Stimulated activated naive CD8-positive, alpha-beta T cell treated with anti-CD3 and anti-CD28 coated beads, Interleukin-15, amount 100 ng/mL, for 72 hours (primary cell): ENCODE data around the gene CPED1.
"Not testable (repeated sequence)": the region's sequence is repeated elsewhere in the genome, so short reads cannot be mapped to it uniquely, and the experiment has no call there.

ENCODE experiments used
- ATAC-seq: fragments of 150-1000 bp; cut with Tn5 transposase; 2 replicates; pipeline ENCODE4 v1.10.0; 2021; ENCODE audit warnings: mild to moderate bottlenecking, moderate library complexity
- DNase-seq, 2 donors: peaks; one replicate each; pipeline ENCODE4 v3.0.0; 2021 to 2022
- H3K27ac Mint-ChIP-seq, 2 donors: one replicate each; pipeline ENCODE4 v1.8.0; 2022; ENCODE audit warnings: mild to moderate bottlenecking in 2 of 2, mixed read lengths in 2 of 2, moderate library complexity in 2 of 2
- H3K27me3 Mint-ChIP-seq: one replicate; pipeline ENCODE4 v1.8.0; 2022; ENCODE audit warnings: mixed read lengths
- H3K4me1 Mint-ChIP-seq: one replicate; pipeline ENCODE4 v1.8.0; 2022; ENCODE audit warnings: mild to moderate bottlenecking, mixed read lengths
- H3K4me3 Mint-ChIP-seq, 2 donors: one replicate each; pipeline ENCODE4 v1.8.0; 2022; ENCODE audit warnings: mild to moderate bottlenecking in 2 of 2, mixed read lengths in 2 of 2, moderate library complexity in 1 of 2
- H3K9me3 Mint-ChIP-seq, 2 donors: one replicate each; pipeline ENCODE4 v1.8.0; 2022; ENCODE audit warnings: mixed read lengths in 2 of 2

CPED1 gene

DNA sequence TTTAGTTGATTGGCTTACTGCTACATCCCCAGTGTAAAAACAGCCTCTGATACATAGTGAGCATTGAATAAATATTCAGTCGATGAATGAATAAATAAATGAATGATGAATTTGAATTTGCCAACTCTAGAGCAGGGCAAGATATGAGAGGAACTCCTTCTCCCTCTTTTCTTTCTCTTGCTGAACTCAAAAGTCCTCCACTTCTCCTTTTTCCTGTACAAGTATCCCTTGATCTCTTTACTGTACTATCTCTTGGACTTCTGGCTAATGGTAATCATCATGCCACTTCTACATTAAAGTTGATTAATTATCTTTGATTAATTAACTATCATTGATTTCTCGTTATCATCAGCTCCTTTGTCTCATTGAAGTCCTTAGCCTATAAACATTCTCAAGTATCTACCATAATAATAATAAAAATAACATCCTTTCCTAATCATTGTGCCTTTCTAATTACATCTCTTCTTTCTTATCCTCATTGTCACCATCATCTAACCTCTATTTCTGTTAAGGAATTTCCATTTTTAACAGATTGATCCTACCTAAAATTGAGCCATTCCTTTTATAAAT, 10.6 kb downstream of the CPED1 start:
- Mint-ChIP-seq H3K27ac (no peak overlapping the region), H3K4me3 (no peak overlapping the region), H3K4me1 (peaks cover 25% of the 10 kb centered on the region), H3K9me3 (no peaks in the 10 kb centered on the region), H3K27me3 (peaks cover 15% of the 10 kb centered on the region)
- ATAC-seq (no peak), DNase-seq (no peak)

DNA sequence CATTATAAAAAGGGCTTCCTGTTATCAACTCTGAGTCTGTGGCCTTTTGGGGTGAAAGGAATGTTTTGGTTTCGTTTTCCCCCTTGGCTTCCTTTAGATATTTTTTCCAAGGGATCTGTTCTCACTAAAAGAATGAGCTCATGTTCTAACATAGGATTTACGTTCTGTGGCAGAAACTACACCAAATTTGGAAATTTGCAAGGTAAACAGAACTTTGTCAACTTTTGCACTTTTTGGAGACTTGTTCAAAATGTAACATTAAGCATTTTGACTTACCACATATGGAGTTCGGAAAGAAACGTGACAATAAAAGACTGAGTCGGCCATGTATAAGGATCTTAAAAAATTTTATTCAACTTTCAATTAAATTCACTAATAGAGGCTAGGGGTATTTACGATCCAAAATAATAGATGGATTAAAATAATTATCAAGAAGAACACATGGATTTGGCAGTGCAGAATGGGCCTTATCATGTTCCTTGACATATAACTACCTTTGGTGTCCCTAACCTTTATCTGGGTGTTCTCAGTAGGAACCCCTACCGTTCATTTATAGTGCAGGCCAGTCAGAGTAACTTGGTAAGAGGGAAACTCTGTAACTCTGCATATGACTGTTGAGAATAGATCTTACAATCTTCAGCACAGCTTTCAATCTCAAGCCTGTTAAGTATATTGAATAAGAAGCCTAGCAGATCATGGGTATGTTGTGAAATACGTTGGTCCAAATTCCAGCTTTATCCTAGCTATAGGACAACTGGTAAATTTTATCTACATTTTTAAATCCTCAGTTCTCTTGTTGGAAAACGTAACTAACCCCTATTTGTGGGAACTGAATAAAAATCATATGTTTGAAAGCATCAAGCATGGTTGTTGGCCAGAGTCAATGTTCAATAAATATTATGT, 11.8 kb downstream of the CPED1 start:
- Mint-ChIP-seq H3K9me3 (no peaks in the 10 kb centered on the region), H3K4me3 (no peak overlapping the region), H3K4me1 (peaks cover 22% of the 10 kb centered on the region), H3K27me3 (peaks cover 22% of the 10 kb centered on the region), H3K27ac (no peak overlapping the region)
- ATAC-seq: no peak
- DNase-seq: no peak

- ATAC-seq: no peak
These were observed 12.9 kb downstream of the CPED1 start for GRCh38 chr7:121001234-121001906.

GRCh38 chr7:121002048-121002756, 13.7 kb downstream of the CPED1 start:
- Mint-ChIP-seq H3K4me3 (no peak overlapping the region), H3K9me3 (no peaks in the 10 kb centered on the region)
- DNase-seq: no peak

More at GRCh38 chr7:121001234-121001906, 12.9 kb downstream of the CPED1 start:
- Mint-ChIP-seq H3K4me3 (no peak overlapping the region), H3K27me3 (peaks cover 32% of the 10 kb centered on the region), H3K4me1 (peaks cover 13% of the 10 kb centered on the region), H3K27ac (no peak overlapping the region), H3K9me3 (no peaks in the 10 kb centered on the region)
- no peak for DNase-seq

GRCh38 chr7:121002757-121003200, 14.3 kb downstream of the CPED1 start:
- no peak overlapping the region for H3K27ac Mint-ChIP-seq
- ATAC-seq (no peak), DNase-seq (no peak)
- peaks cover 5% of the 10 kb centered on the region for H3K4me1 Mint-ChIP-seq
- H3K9me3 Mint-ChIP-seq: no peaks in the 10 kb centered on the region
- no peak overlapping the region for H3K4me3 Mint-ChIP-seq
- H3K27me3 Mint-ChIP-seq: peaks cover 44% of the 10 kb centered on the region

More at GRCh38 chr7:121002048-121002756, 13.7 kb downstream of the CPED1 start:
- ATAC-seq: no peak
- no peak overlapping the region for H3K27ac Mint-ChIP-seq
- H3K27me3 Mint-ChIP-seq: peaks cover 39% of the 10 kb centered on the region
- H3K4me1 Mint-ChIP-seq: peaks cover 5% of the 10 kb centered on the region

DNA sequence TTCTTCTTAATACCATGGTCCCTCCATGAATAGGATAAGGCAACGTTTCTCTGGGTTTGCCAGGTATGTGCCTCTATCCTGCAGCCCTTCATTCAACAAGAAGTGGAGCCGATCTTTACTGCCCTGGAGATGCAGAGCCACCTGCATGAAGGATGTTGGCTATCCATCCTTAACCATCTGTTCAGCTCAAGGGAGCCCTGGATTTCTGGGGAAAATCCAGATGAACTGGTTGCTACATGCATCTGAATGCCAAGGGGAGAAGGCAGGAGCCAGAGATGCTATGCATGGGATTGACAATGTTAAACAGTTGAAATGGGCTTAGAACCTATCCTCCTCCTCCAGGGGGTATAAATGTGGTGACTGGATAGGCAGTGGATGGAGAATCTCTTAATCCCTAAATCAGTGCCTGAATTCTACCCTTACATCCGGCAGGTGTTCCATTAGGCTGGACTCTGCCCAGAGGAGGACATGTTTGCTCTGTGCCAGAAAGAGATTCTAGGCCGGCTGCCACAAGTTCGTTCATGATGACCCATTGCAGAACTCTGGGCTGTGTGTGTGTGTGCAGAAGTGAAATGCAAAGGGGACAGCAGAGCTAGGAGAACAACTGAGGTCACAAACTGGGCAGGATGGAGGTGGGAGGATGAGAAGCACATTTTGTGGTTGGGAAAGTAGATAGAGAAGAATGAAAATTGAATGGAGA, 15.6 kb downstream of the CPED1 start:
- peaks cover 5% of the 10 kb centered on the region for H3K4me1 Mint-ChIP-seq
- no peaks in the 10 kb centered on the region for H3K9me3 Mint-ChIP-seq
- peaks cover 53% of the 10 kb centered on the region for H3K27me3 Mint-ChIP-seq
- H3K4me3 Mint-ChIP-seq: no peak overlapping the region
- DNase-seq (no peak), ATAC-seq (no peak)
- H3K27ac Mint-ChIP-seq: no peak overlapping the region

- H3K27me3 Mint-ChIP-seq: peaks cover 56% of the 10 kb centered on the region
- not testable (repeated sequence) for H3K4me1 Mint-ChIP-seq
These were observed 16.5 kb downstream of the CPED1 start for GRCh38 chr7:121005058-121005457.

GRCh38 chr7:121005996-121006584, 17.6 kb downstream of the CPED1 start:
- no peak overlapping the region for H3K4me3 Mint-ChIP-seq
- DNase-seq (no peak), ATAC-seq (no peak)
- no peaks in the 10 kb centered on the region for H3K4me1 Mint-ChIP-seq
- no peaks in the 10 kb centered on the region for H3K9me3 Mint-ChIP-seq
- no peak overlapping the region for H3K27ac Mint-ChIP-seq
- peaks cover 56% of the 10 kb centered on the region for H3K27me3 Mint-ChIP-seq

More at GRCh38 chr7:121005058-121005457, 16.5 kb downstream of the CPED1 start:
- not testable (repeated sequence) for H3K4me3 Mint-ChIP-seq, H3K27ac Mint-ChIP-seq, DNase-seq, ATAC-seq, H3K9me3 Mint-ChIP-seq

GRCh38 chr7:121006711-121007315, 18.3 kb downstream of the CPED1 start:
- Mint-ChIP-seq H3K4me3 (no peak overlapping the region), H3K4me1 (no peaks in the 10 kb centered on the region), H3K9me3 (no peaks in the 10 kb centered on the region), H3K27me3 (peaks cover 56% of the 10 kb centered on the region), H3K27ac (no peak overlapping the region)
- DNase-seq (no peak), ATAC-seq (no peak)

DNA sequence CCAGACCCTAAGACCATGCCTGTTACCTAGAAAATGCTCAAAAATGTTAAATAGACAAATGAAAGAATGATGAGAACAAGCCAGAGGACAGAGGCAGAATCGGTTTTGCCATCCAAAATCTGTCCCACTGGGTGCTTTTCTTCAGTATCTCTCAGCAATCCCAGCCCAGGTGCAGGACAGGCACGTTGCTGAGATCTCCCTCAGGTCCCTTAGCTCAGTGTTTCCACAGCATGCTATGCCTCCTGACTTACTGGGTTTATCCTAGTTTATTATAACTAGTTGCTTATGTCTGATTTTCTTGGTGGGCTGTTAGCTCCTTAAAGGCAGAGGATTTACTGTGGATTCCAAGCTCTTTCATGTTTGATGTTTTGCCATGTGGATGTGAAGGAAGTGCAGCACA, 20.3 kb downstream of the CPED1 start:
- Mint-ChIP-seq H3K4me3 (no peak overlapping the region), H3K27ac (no peak overlapping the region), H3K4me1 (no peaks in the 10 kb centered on the region), H3K9me3 (no peaks in the 10 kb centered on the region), H3K27me3 (peaks cover 43% of the 10 kb centered on the region)
- ATAC-seq (no peak), DNase-seq (no peak)

DNA sequence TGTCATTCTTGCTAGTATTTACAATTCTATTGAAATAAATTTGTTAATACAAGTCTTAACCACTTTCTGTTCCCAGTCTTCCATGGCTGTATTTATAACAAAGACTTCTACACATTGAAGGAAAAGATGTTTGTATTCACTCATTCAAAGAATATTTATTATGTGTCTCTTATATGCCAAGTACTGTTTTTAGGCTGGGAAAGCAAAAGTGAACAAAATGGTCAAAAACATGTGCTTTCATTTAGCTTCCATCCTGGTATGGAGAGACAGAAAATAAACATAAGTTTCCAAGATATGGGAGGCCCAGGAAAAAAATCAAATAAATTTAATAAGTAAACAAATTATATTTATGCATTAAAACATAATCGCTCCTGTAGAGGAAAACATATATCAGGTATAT, 22.9 kb downstream of the CPED1 start:
- Mint-ChIP-seq H3K9me3 (no peaks in the 10 kb centered on the region), H3K27ac (no peak overlapping the region), H3K4me3 (no peak overlapping the region), H3K4me1 (no peaks in the 10 kb centered on the region), H3K27me3 (peaks cover 23% of the 10 kb centered on the region)
- no peak for ATAC-seq
- DNase-seq: no peak

DNA sequence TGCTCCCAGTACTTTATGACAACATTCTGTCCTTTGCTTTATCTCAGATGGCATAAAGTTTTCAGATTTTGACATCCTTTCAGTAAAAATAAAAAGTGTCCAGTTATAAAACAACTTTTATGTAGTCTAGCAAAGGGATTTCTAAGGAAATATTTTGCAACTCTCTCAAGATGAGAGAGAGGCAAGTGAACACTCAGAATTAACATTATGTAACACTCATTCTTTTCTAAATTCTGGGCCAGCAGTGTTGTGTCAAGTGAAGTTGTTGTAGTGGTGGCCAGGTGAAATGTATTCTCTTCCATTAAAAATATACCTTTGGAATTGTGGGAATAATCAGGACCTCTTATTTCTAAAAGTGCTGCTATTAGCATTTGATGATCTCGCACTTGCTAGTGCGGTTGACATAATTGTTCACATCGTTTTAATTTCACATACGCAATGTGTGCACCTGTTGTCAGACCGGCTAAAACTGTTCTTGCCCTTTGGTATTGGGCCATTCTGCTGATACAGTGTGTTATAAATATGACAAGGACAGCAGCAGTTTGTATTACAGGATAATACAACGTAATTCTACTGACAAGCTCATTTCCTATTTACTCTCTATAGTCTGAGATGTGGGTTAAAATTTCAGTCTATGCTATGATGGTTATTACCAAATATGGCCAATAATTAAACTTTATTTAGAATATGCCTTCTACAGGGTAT, 23.8 kb downstream of the CPED1 start:
- Mint-ChIP-seq H3K4me3 (no peak overlapping the region), H3K27ac (no peak overlapping the region), H3K9me3 (no peaks in the 10 kb centered on the region), H3K27me3 (peaks cover 16% of the 10 kb centered on the region), H3K4me1 (no peaks in the 10 kb centered on the region)
- ATAC-seq (no peak), DNase-seq (no peak)

DNA sequence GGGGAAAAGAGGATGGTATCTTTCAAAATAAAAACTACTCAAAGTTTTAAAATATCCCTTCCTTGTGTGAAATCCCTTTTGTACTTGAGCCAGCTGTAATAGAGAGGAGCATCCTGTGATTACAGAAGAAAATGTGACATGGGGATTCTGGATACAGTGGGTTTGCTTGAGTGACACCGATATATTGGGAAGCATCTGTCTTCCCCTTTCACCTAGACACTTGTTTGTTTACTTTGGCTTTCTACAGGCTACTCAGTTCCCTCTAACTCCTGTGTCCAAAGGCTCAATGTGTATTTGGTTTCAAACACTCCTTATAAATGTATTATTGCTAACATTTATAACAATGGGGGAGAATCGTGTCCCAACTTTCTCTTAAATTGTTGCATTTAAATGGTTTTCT, 24.4 kb downstream of the CPED1 start:
- no peak overlapping the region for H3K27ac Mint-ChIP-seq
- H3K4me3 Mint-ChIP-seq: no peak overlapping the region
- no peaks in the 10 kb centered on the region for H3K9me3 Mint-ChIP-seq
- no peak for ATAC-seq
- DNase-seq: no peak
- H3K27me3 Mint-ChIP-seq: peaks cover 10% of the 10 kb centered on the region
- no peaks in the 10 kb centered on the region for H3K4me1 Mint-ChIP-seq

GRCh38 chr7:121015560-121015959, 27.0 kb downstream of the CPED1 start:
- ATAC-seq: no peak
- no peak for DNase-seq
- Mint-ChIP-seq H3K4me1 (no peaks in the 10 kb centered on the region), H3K4me3 (no peak overlapping the region), H3K9me3 (no peaks in the 10 kb centered on the region), H3K27ac (no peak overlapping the region), H3K27me3 (no peaks in the 10 kb centered on the region)
